GM19023 (cell line): ENCODE data around the gene TOM1L2.
"Not testable (repeated sequence)": the region's sequence is repeated elsewhere in the genome, so short reads cannot be mapped to it uniquely, and the experiment has no call there.

ENCODE experiments used
- ATAC-seq: cut with Tn5 transposase; IDR thresholded peaks from one replicate; pipeline ENCODE4 v1.9.1; 2021; ENCODE audit warnings: mild to moderate bottlenecking, moderate library complexity; ENCODE audit not compliant: unreplicated experiment

Gene TOM1L2

DNA sequence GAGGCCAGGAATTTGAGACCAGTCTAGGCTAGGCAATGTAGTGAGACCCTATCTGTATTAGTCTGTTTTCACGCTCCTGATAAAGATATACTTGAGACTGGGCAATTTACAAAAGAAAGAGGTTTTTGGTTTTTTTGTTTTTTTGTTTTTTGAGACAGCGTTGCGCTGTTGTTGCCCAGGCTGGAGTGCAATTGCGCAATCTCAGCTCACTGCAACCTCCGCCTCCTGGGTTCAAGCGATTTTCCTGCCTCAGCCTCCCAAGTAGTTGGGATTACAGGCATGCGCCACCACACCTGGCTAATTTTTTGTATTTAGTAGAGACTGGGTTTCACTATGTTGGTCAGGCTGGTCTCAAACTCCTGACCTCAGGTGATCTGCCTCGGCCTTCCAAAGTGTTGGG lies 23.7 kb upstream of the TOM1L2 start:
- ATAC-seq, result not testable (repeated sequence)

DNA sequence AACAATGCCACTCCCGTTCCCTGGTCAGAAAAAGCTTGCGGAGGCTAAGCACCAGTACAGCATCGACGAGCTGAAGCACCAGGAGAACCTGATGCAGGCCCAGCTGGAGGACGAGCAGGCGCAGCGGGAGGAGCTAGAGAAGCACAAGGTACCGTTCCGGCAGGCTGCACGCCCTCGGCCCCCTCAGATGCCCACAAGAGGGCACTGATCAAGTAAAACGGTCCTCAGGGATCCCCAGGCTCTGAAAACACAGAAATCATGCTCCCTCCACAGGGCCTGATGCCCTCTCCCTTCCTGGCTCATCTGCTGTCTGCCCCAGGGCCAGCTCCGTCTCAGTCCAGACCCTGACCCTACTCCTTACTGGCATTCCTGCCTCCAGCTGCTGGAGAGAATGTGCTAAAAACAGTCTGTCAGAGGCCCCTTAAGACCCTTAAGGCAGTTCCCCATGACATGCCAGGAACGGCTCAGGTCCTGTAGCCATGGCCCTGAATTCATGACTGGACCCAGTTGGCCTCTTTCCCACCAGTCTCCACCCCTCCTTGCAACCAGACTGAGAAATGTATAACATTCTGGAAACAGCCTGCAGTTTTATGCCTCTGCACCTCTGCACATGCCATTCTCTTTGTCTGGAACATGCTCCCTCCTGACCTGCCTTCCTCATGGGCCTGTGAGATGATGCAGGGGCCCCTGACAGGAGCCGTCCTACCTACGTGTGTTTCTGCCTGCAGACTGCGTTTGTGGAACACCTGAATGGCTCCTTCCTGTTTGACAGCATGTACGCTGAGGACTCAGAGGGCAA lies 22.3 kb upstream of the TOM1L2 start:
- no peak for ATAC-seq

DNA sequence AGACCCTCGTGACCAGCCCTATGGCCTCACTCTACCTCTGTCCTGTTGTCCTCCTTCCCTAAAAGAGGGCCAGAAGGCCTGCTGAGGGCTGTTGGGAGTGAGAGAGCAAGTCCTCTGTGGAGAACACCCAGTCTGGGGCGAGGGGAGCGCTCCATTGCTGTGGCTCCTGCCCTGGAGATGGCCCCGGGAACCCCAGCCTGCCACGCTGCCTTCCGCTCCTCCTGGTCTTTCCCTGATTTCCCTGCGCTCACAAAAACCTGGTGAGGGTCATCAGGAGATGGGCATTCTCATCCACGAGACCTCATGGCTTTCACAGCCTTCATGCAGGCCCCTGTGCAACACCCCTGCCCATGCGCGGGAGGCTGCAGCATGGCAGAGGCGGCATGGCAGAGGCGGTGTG lies 21.7 kb upstream of the TOM1L2 start:
- no peak for ATAC-seq

DNA sequence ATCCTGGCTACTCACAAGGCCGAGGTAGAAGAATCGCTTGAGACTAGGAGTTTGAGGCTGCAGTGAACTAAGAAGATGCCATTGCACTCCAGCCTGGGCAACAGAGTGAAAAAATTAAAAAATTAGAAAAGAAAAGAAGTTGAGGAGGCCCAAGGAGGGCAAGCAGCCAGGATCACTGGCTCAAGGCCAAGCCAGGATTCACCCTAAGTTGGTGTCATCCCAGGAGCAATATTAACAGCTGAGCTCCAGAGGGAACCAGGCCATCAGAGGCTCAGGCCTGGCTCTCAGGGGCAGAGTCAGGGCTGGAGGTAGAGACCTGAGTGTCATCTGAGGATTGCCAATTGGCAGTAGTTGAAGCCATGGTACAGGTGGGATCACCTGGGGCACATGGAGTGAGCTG lies 21.2 kb upstream of the TOM1L2 start:
- no peak for ATAC-seq

DNA sequence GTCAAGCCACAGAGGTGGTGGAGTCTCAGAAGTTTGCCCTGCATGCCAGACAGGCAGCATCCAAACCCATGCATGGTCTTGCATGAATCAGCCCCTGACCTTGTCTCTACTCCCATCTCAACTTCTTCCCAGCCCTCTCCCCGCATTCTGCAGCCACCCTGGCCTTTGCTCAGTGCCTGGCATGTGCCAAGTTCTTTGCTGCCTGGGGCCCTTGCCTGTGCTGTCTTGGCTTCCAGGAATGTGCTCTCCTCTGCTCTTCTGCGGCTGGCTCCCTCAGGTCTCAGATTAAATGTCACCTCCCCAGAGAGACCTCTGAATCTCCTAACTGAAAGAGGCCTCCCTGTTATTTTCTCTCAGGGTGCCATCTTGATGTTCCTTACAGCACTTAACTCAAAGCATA lies 18.1 kb upstream of the TOM1L2 start:
- no peak for ATAC-seq

DNA sequence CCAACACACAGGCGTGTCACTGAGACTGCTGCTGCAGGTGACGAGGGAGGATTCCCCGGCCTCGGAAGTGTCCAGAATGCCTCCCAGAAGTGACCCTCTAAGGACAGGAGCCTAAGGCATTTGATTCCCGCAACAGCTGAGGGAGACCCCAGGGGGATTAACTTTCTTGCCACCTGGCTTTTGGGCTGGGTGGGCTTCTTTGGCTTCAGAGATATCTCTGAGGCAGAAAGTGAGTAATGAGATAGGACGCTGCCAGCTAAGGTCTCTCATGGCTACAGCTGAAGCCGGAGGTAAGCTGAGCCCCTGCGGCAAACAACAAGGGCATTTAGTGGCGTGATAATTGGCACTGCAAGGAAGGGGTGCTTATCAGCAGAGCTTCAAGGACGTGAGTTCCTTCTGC lies 17.4 kb upstream of the TOM1L2 start:
- ATAC-seq, result no peak

DNA sequence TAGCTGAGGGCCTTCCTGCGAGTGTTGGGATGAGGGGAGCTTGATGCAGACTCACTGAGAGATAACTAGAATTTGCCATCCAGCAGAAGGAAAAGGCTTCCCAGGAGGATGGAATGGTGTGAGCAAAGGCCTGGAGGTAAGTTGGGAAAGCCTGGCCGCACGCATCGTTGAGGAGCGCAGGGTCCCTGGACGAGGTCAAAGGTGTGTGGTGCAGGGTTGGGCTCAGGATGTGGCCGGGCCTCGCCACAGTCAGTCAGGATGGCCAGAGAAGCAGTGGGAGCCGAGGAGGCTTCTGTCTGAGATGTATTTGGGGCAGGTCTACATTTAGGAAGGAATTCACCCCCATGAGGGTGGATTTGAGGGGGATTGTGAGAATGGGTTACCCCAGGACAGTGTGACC lies 16.9 kb upstream of the TOM1L2 start:
- ATAC-seq, result no peak

DNA sequence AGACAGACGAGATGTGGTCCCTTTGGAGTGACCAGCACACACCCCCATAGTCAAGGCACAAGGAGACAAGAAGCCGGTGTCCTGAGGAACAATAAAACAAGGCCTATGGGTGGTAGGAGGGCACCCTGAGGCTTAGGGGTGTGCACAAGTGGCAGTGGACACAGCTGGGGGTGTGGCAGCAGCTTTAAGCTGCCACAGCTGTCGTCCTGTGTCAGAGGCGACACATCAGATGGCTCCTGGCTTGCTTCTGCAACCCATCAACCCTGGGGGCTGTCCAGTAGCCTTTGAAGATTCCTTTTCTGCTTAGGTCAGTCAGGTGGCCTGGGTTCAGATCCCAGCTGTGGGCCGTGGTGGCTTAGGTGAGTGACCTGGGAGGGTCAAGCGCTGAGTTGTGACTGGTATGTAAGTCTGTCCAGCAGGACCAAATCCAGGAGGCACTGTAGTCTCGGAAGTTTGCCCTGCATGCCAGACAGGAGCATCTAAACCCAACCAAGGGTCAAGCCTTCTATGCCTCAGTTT lies 16.3 kb upstream of the TOM1L2 start:
- no peak for ATAC-seq

DNA sequence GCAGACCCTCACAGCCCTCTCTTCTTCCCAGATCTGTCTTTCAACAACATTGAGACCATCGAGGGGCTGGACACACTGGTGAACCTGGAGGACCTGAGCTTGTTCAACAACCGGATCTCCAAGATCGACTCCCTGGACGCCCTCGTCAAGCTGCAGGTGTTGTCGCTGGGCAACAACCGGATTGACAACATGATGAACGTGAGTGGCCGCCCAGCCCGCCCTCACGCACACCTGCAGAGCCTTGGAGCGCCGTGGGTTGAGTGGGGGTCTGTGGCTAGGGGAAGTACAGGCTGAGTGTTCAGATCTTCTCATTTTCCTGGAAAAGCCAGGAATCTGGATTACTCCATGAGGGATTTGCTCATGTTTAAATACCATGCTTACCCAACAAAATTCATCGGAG lies 15.7 kb upstream of the TOM1L2 start:
- ATAC-seq, result no peak

DNA sequence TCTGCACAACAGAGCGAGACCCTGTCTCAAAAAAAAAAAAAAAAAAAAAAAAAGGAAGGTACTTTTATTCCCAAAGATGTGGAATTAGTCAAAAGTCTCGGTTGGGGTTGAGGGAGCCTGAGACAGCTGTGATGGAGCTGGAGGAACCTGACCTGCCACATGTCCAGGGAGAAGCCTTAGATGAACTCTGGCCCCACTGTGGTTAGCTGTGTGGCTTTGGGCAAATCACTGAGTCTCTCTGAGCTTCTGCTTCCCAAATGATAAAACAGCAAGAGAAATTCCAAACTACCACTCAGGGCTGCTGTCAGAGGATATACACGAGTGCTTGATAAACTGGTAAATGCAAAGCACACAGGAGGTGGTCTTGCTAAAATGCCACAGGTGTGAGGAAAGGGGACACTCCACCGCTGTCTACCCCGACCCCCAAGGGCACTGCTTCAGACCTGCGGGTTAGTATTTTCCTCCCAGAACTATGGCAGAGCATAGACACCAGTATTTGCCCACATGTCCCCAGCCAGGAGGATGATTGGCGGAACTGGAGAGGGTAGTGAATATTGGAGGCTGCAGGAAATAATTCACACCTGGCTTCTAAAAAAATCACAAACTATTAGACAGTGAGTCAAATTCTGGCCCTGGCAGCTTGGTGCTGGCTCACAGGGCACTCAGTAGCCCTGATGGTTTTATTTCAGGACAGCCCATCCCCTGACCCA lies 15.1 kb upstream of the TOM1L2 start:
- ATAC-seq, result no peak

DNA sequence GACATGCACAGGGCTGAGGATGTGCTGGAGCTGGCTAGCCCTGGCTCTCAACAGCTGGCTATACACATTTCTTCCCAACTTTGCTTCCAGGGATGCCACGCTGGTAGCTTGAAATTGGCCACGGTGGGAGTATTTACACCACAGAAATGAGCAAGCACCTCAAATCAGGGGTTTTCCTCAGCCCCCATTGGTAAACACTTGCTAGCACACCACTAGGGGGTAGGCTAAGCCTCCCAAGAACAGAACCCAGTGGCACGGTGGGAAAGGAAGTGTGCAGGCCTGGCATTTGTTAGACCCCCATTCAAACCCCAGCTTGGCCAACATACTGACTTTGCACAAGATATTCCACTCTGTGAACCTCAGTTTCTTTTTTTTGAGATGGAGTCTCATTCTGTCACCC lies 13.4 kb upstream of the TOM1L2 start:
- no peak for ATAC-seq

DNA sequence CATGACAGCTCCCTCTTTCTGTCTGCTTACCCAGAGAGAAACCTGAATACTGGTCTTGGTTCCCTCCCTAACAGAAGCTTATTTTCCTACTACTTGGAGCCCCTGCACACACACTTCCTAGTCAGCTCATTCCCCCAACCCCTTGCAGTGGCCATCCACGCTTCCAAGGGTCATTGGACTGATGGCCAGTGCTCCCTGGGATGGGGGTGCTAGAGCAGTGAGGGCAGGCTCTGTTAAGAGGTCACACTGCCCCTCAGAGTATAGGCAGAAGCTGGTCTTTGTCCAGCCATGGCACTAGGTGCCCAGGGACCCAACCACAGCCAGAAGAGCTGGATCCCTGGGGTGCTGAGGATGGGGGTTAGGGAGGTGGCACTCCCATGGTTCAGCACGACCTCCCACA lies 13.0 kb upstream of the TOM1L2 start:
- no peak for ATAC-seq

DNA sequence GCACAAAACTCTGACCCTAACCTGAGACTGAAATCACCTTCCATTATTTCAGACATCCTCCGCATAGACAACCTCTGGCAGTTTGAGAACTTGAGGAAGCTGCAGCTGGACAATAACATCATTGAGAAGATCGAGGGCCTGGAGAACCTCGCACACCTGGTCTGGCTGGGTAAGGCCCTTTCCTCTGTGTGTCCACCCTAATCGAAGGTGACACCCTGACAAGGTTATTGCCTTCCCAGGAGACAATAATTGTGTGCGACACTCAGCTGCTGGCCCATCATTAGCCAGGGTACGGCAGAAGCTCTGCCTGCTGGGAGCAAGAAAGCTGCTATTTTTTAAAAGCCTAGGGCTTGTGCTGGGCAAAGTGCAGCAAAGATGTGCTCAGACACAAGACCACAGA lies 11.6 kb upstream of the TOM1L2 start:
- no peak for ATAC-seq

DNA sequence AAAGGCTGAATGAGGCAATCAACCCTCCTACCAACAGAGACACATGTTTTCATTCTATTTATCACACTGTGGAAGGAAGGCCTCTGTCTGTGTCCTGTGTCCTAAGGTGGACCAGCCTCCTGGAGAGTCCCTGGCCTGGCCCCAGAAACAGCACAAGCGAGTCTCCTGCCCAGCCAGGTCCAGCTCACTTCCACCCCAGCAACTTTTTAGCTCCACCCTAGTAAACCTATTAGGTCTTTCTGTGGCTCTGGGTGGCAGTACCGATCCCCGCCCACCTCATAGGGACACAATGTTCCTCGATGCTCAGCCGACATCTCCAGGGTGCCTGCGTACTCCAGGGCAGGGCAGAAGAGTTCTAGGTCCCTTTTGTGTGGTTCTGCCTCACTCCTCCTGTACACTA lies 11.2 kb upstream of the TOM1L2 start:
- no peak for ATAC-seq

DNA sequence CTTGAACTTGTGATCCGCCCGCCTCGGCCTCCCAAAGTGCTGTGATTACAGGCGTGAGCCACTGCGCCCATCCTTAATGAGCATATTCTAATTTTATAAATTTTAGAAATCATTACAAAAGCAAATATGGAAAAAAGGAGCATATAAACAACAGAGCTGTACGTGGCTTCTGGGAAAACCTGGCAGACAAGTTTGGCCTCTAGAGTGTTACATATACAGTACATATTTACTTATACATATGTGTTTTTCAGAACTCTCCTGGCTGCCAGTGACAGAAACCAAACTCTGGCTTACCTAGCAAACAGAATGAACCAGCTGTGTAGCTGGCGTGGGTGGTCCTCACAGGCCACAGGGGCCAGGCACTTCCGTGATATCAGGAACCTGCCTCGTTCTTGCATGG lies 10.6 kb upstream of the TOM1L2 start:
- no peak for ATAC-seq

DNA sequence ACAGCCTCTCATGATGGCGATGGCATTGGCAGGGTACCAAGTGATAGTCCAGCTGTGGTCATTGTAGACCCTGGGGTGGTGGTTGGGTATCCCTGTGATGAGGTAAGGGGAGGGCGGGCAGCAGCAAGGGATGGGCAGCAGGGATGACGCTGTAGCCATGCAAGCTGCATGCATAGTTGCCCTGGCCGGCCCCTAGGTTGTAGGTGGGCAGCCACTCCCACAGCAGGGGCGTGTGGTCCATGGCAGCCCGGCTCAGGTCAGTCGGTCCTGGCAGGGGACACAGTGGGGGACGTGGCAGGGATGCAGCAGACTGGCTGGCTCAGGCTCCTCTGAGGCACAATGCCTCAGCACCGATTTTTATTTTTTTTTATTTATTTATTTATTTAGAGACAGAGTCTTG lies 9.1 kb upstream of the TOM1L2 start:
- ATAC-seq, result no peak

DNA sequence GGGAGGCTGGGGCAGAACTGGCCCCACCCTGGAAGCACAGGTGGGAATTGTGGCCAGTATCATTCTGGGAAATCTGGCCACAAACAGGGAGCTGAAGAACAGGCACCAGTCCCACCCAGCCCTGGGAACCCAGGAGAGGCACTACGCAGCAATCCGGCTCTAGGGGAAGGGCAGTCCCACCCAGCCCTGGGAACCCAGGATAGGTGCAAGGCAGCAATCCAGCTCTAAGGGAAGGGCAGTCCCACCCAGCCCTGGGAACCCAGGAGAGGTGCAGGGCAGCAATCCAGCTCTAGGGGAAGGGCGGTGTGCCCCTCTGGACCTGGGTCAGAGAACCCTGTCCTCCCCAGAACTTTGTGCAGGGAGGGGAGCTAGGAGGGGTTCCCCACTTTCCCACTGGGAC lies 7.6 kb upstream of the TOM1L2 start:
- ATAC-seq, result no peak

DNA sequence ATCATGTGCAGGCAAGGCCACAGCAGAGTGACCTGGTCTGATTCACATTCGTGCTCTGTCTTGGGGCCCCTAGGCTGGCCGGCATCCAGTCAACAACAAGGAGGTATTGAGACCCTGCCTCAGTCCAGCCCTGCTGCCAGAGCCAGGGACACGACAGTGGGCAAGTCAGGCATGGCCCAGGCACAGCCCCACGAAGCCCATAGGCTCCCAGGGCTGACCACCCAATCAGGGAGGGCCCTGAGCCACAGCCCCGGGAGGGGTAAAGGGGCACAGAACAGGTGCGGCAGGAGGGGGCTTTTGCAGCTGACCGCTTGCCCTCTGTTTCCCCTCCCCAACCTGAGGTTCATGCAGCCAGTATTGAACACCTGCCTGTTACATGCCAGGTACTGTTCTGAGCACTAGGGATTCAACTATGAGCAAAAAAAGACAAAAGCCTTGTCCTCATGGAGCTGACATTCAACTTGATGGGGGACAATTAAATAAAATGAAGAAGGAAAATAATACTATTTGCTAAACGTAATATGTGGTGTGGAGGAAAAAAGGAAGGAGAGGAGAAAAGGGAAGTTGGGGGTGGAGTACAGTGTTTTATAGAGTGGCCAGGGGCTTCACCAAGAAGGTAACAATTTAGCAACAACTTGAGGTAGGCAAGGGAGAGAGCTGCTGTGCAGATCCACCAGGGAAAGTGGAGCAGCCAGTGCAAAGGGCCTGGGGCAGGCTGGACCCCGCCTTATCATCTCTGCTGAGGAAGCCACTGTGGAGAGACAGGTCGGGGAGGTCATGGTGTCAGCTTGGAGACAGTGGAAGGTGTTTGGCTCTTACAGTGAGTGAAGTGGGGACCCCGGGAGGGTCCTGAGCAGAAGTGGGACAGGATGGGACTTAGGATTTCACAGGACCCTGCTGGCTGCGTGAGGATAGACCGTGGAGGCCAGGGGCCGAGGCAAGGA lies 6.6 kb upstream of the TOM1L2 start:
- ATAC-seq, result no peak

DNA sequence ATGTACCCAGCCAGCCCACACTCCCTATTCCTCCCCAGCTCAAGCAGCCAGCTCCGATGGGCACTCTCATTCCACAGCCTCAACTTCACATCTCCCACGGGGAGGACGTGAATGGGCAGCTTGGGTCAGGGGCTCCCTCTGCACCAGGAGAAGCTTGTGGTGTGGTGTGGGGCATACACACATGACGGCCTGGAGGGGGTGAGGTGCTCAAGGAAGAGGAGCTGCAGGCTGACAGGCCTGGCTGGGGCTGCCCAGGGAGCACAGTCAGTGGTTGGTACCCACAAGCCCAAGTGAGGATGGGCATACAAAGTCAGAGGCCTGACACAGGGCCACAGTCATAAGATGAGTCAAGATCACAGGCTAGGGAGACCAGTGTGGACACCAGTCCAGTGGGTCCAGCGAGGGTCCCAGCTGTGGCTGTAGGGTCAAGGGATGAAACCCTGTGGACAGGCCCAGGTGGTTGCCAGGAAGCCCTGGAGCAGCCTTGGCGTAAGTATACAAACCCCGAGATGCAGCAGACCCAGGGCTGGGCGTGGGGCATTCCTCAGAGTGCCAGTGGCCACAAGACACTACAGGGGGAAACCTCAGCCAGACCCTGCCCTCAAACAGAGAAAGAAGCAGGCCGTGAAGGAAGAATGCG lies 4.9 kb upstream of the TOM1L2 start:
- ATAC-seq, result no peak

DNA sequence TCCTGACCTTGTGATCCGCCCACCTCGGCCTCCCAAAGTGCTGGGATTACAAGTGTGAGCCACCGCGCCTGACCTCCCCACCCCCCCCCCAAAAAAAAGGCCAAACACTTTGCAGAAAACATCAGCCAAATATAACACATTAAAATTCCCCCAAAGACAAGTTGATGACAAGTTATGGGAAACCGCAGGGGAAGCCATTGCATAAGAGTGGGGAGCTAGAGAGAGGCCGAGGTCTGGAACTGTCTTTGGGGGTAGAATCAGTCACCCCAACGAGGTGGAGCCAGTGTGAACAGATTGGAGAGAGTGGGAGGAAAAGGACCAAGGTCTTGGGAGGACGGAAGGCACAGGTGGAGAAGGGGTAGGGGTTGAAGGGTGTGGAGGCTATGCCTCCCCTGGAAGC lies 3.2 kb upstream of the TOM1L2 start:
- ATAC-seq, result no peak

DNA sequence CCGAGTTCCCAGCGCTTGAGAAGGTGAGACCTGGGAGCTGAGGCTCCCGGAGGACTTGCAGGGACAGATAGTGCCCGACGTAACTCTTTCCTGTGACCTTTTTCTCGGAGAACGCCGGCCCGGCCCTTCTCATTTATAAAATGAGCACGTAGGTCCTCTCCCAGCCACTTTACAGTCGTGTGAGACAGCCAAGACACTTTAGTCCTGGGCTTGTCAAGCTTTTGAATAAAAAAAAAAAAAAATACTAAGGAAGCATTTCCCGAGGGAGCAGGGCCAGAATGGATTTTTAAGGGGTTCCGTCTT lies 703 bp upstream of the TOM1L2 start:
- ATAC-seq, result no peak
